SK-N-MC (cell line): Measurements from ENCODE around the gene SYNCRIP.

ENCODE experiments used
- EZH2 ChIP-seq: fragments of 200-600 bp; sonication (generic); IDR thresholded peaks from one replicate; pipeline ENCODE4 v1.6.1; 2017; ENCODE audit warnings: antibody characterized with exemption
- FOXP2 ChIP-seq: optimal IDR thresholded peaks from 2 replicates; pipeline ENCODE3; 2011; ENCODE audit warnings: mild to moderate bottlenecking, moderate library complexity; ENCODE audit not compliant: insufficient read depth; ENCODE audit errors: extremely low read length, control extremely low read depth
- POLR2AphosphoS5 ChIP-seq: IDR thresholded peaks from 2 replicates; pipeline ENCODE4 v1.6.1; 2012; ENCODE audit warnings: mild to moderate bottlenecking, low read depth, low read length, borderline replicate concordance

DNA sequence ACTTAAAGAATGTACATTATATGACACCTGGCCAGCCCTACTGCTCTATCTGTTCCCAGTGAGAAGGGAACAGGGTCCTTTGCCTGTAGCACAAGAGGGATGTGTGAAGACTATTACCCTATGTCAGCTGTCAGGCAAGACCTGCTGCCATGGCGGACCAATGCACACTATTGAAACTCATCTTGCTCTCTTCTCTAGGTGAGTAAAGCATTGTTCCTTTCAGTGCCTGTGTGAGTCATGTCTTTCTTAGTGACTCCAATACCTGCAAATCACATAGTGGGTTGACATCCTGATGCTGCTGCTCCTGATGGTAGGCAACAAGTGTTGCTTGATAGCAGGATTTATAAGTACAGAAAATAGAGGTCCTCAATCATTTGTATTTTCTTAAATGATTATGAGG is 48.8 kb upstream of the SYNCRIP start:
- TF ChIP-seq EZH2, result no peak
- no peak for TF ChIP-seq POLR2AphosphoS5
- TF ChIP-seq FOXP2, result no peak
